Measurements from ENCODE around the gene NCAPD3.

Gene NCAPD3

GRCh38 chr11:134252346-134253187, 28.8 kb upstream of the NCAPD3 start:
- DNase-seq: peak; percentile 51 to 67

DNA sequence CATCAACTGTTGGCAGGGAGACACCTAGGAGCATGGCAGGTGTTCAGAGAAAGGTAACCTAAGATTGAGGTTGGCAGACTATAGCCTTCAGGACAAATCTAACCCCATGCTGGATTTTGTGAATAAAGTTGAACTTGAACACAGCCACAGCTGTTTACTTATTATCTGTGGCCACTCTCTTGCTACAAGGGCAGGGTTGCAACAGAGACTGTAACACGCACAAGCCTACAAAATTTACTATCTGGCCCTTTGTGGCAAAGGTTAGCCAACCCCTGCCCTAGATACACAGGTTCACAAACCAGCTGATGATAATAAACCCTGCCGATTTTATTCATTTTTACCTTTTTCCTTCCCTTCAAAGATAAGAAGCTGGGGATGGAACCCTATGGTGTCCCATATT, 26.9 kb upstream of the NCAPD3 start:
- no peak for DNase-seq

DNA sequence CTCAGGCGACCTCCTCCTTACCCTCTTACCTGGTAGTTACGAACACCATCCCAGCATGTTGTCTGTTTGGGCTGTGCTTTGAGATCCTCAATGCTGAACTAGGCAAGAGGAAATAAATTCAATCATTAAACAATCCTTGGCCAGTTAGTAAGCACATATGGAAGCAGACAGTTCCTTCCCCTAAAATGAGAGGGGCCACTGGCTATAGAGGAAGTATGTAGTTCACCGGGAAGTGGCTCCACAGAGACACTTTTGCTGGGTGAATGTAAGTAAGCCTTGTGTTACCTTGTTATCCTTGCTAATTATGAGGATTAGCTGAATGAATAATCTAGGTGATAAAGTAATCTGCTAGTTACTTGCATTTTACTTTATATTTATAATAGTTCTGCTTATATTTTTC, 26.5 kb upstream of the NCAPD3 start:
- DNase-seq: peak; percentile 17 to 47

DNA sequence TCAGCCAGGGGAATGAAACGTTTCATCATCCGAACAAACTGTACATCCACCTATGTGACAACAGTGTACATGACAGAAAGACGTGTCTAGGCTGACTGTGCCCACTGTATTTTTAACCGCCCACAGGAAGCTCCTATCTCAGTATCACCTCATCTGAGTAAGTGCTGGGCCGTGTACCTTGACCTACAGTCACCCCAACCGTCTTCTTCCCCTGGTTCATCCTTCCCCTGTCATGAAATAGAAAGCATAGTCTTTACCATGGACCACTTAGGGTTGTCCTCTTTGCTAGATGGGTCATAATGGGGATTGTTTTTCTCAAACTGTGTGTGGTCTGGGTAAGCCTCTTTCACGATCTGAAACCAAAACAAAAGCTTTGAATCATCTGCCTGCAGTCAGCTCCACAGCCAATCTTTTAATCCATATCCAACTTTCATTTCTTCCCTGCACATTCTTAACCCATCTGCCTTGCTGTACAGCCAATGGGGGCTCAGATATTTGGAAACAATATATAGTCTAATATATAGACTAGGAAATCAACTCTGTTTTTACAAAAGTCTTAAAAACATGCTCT, 25.2 kb upstream of the NCAPD3 start:
- DNase-seq: no peak

GRCh38 chr11:134246678-134247077, 22.9 kb upstream of the NCAPD3 start:
- DNase-seq: no peak

DNA sequence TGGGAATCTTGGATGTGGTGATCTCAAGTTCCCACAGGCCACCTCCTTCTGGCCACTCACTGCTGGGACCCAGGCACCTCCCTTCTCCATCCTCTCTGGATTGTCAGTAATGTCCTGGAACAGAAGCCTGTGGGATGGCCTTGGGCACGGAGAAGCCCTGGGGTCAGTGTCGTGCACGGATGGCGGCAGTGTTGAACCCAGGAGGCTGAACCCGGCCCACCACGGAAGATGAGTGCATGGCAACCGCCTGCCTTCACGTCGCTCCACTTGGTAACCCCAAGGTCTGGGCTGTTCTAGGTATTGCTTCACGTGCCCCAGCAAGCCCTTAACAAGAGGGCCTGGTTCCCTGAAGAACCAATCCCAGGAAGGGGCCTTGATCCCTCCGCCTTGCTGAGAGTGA, 22.3 kb upstream of the NCAPD3 start:
- DNase-seq: no peak

- DNase-seq: no peak
Observed at GRCh38 chr11:134245434-134245833, 21.7 kb upstream of the NCAPD3 start.

DNA sequence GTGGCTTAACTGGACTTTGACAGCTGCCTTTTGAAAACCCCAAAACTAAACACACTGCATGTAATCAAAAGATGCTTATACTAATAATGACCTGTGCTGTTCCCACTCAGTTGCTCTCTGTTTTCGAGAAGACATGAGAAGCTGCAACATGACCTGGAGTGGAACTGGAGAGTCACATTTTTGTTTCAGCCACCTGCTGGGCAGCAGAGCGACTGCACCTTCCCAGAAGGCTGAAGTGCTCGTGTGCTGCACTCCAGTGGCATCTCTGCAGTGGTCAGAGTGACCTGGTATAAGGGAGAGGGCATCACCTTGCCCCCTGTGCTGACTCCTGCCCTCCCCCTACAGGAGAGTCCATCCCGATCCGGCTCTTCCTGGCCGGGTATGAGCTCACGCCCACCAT, 20.8 kb upstream of the NCAPD3 start:
- no peak for DNase-seq

GRCh38 chr11:134243913-134244312, 20.1 kb upstream of the NCAPD3 start:
- no peak for DNase-seq

DNA sequence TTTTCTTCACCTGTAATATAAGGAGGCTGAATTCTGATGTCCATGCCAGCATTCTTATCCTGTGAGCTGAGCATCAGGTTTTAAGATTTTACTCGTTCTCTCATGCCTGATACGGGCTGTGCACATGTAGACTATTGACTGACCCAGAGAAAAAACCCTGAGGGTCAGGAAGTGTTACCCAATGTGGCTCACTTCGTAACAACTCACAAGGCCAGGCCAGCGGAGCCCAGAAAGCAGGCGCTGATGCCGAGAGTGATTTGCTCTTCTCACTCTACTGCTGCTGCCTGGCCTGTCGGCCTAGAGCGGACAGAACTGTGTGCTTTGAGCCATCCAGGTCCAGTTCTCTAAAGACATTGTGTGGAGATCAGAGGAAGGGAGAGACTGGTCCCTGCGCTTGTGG, 18.6 kb upstream of the NCAPD3 start:
- DNase-seq: no peak

GRCh38 chr11:134240592-134240991, 16.8 kb upstream of the NCAPD3 start:
- DNase-seq: no peak

DNA sequence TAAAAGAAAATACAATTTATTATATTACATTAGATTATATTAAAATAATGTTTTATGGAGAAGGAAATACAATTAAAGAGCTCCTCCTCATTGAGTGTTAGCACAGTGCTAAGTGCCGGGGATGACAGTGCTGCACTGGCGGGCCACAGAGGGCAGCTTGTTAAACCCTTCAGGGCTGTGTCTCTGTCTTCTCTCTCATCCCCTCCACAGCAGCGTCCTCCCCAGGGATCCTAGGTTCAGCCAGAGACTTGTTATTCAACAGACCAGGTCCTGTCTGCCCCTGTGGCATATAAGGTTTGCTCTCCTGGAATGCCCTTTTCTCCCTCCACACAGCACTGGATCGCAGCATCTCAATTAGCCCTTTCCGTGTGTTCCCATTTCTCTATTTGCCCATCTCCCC, 15.2 kb upstream of the NCAPD3 start:
- no peak for DNase-seq

- DNase-seq: no peak
Observed at GRCh38 chr11:134237557-134237922, 13.8 kb upstream of the NCAPD3 start.

GRCh38 chr11:134236834-134237556, 13.2 kb upstream of the NCAPD3 start:
- no peak for DNase-seq

DNA sequence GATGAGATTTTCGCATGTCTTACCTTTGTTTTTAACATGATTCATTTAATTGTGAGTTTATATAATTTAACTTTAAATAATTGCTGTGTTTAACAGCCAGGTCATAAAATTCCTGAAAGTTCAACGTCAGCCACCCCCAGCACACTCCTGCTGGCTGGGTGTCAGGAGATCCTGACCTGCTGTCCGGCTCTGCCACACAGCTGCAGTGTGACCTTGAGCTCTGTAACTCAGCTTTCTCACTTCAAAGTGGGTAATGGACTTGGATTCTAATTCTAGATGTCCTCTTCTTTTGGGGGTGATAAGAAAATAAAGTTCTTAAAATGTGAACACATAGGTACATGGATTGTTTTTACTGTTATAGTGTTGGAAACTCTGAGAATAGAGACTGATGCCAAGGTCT, 11.6 kb upstream of the NCAPD3 start:
- DNase-seq: no peak

DNA sequence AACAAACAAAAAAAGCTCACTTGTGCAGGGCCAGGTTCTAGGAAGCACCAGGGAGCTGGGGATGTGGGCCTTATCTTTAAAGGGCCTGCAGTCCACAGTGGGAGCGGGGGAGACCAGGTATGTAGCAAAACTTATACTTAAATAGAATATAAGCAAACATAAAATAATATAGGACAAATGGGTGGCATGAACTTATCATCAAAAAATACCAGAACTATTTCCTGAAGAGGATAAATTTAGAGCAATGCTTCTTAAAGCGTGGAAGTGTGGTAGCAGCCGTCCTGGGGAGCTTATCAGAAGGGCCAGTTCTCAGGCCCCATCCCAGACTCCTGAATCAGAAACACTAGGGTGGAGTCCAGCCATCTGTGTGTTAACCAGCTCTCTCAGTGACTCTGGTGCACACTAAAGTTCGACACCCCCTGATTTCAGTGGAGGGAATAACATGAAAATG, 10.0 kb upstream of the NCAPD3 start:
- DNase-seq: no peak

DNA sequence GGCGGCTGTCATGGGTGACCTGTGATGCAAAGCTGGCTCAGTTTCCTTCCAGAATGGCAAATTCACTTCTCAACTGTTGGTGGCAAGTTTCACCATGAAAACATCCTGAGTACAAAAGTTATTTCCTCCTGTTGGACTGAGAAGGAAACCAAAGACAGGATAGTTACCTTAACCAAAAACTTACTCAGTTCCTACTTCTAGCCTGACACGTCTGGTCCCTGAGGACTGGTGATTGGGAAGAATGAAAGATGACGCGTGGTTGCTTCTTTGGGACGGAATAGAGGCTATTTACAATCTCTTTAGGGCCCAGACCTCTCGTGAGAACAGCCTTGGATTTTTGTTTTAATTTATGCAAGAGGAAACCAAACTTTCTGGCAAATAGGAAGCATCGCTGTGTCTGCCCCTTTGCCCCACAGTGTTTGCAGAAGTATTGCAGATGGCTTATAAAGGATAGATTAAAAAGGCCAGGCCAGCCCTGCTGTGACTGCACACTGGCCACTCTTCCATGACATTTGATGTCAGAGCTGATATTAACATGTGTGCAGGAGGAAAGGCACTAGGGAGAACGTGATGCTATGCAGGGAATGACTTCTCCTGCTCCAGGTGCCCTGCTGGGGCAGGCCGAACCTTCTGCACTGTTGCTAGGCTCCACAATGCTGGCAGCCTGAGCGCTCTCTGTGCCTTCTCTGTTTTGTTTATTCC, 8.3 kb upstream of the NCAPD3 start:
- peak; percentile 12 to 29 for DNase-seq

- no peak for DNase-seq
Observed at GRCh38 chr11:134230339-134230738, 6.6 kb upstream of the NCAPD3 start.

- no peak for DNase-seq
Observed at GRCh38 chr11:134229126-134229790, 5.5 kb upstream of the NCAPD3 start.

- DNase-seq: no peak
Observed at GRCh38 chr11:134228625-134229024, 4.9 kb upstream of the NCAPD3 start.

DNA sequence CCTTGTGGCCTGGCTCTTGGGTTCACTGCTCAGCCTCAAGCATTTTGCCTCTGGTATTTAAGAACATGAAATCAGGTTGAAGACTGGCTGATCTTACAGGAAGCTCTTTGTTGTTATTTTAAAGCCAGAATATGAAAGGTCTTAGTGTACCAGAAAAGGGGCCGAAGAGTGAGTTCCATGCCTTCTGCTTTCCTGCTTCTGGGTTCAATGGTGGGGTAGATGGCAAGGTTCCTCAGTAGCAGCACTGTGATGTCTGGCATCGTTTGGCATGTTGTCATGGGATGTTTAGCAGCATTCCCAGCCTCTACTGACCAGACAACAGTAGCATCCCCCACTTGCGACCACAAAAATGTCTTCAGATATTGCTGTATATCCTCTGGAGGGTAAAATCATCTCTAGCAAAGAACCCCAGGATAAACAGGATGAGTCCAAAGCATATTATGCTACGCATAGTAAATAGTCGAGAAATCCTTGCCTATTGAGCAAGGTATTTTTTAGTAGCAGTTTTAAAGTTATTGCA, 3.1 kb upstream of the NCAPD3 start:
- no peak for DNase-seq

Data from inflammatory macrophage treated with lipopolysaccharide for 1 hour (primary cell).